Endodermal cell (in vitro differentiated cells): ENCODE results near the gene WNK1. TPM values are rescaled to one million over a fixed set of nuclear protein-coding genes. Genes with fewer than 3 reads are reported as not detected.

Source experiments
- DNase-seq: peaks from one replicate; pipeline ENCODE4 v3.0.0-alpha.2; 2017
- H3K27ac ChIP-seq: 2 replicates; pipeline ENCODE4 v1.5.1; 2013; ENCODE audit warnings: mild to moderate bottlenecking, low read depth, low read length, moderate library complexity
- H3K27me3 ChIP-seq: 2 replicates; pipeline ENCODE4 v1.6.1; 2013; ENCODE audit warnings: mild to moderate bottlenecking, low read length, moderate library complexity; ENCODE audit not compliant: insufficient read depth, control insufficient read depth, poor library complexity, severe bottlenecking
- H3K36me3 ChIP-seq: 2 replicates; pipeline ENCODE4 v1.7.0; 2013; ENCODE audit warnings: mild to moderate bottlenecking, low read length, moderate library complexity; ENCODE audit not compliant: control insufficient read depth, insufficient read depth
- H3K4me1 ChIP-seq: one replicate; pipeline ENCODE4 v1.7.0; 2013; ENCODE audit warnings: low read length; ENCODE audit not compliant: control insufficient read depth, insufficient read depth
- H3K4me3 ChIP-seq: 2 replicates; pipeline ENCODE4 v1.5.1; 2013; ENCODE audit warnings: mild to moderate bottlenecking, low read length, moderate library complexity
- H3K9ac ChIP-seq: 2 replicates; pipeline ENCODE4 v1.6.1; 2013; ENCODE audit warnings: mild to moderate bottlenecking, low read length, moderate library complexity; ENCODE audit not compliant: poor library complexity, severe bottlenecking; ENCODE audit errors: extremely low read depth
- H3K9me3 ChIP-seq: 2 replicates; pipeline ENCODE4 v1.6.1; 2013; ENCODE audit warnings: mild to moderate bottlenecking, low read length, moderate library complexity; ENCODE audit not compliant: control insufficient read depth
- H3K27ac Mint-ChIP-seq: 2 replicates; pipeline ENCODE4 v1.8.0; 2020; ENCODE audit warnings: mixed read lengths
- H3K27me3 Mint-ChIP-seq: 2 replicates; pipeline ENCODE4 v1.8.0; 2021; ENCODE audit warnings: mild to moderate bottlenecking, mixed read lengths; ENCODE audit not compliant: insufficient read depth
- H3K36me3 Mint-ChIP-seq: 2 replicates; pipeline ENCODE4 v1.8.0; 2020; ENCODE audit warnings: low read depth, mixed read lengths
- H3K4me1 Mint-ChIP-seq: 2 replicates; pipeline ENCODE4 v1.8.0; 2020; ENCODE audit warnings: mixed read lengths
- H3K4me3 Mint-ChIP-seq: 2 replicates; pipeline ENCODE4 v1.8.0; 2020; ENCODE audit warnings: mild to moderate bottlenecking, moderate library complexity, mixed read lengths
- H3K9me3 Mint-ChIP-seq: 2 replicates; pipeline ENCODE4 v1.8.0; 2020; ENCODE audit warnings: mild to moderate bottlenecking, mixed read lengths
- CTCF ChIP-seq: fragments of 200-600 bp; sonication (generic); conservative IDR thresholded peaks from 2 replicates; pipeline ENCODE4 v1.5.0; 2021; ENCODE audit warnings: antibody characterized with exemption, mild to moderate bottlenecking
- WGBS, 2 experiments: methylation state at CpG; one replicate each; pipeline versions ENCODE4 v1.1.5 to v1.1.7; 2013; ENCODE audit warnings: missing lambda C conversion rate in 2 of 2, mixed read lengths in 1 of 2; ENCODE audit not compliant: insufficient coverage in 1 of 2, insufficient read length in 1 of 2; 5-methylcytosine and 5-hydroxymethylcytosine counted together
- total RNA-seq, 2 donors: library from RNA; stranded (reverse); fragmentation: NEBNext Ultra II Directional in 1 of 2; extraction: Animal tissue kit (Norgen Biotek cat#: 25700) in 1 of 2; gene quantifications; 2 replicates in 1 of 2; 3 replicates in 1 of 2; pipeline ENCODE4 v1.2.1, GENCODE V29; 2021

The WNK1 gene
- total RNA-seq, 2 donors from 2014 or later, result 199 to 412 TPM

GRCh38 chr12:727321-727720 lies 25.1 kb upstream of the WNK1 start:
- H3K36me3 Mint-ChIP-seq, result no peaks in the 10 kb centered on the region
- DNase-seq, result no peak
- H3K9me3 Mint-ChIP-seq, result peaks cover 5% of the 10 kb centered on the region
- 95 to 99% methylated on average over 6 of the region's 6 CpGs for WGBS, 2 experiments
- H3K27me3 ChIP-seq, result no peaks in the 10 kb centered on the region
- H3K9ac ChIP-seq, result no peak overlapping the region
- TF ChIP-seq CTCF, result no peak
- peaks cover 24% of the 10 kb centered on the region for H3K4me1 Mint-ChIP-seq
- no peak overlapping the region for H3K27ac Mint-ChIP-seq
- H3K36me3 ChIP-seq, result no peaks in the 10 kb centered on the region
- no peak overlapping the region for H3K4me3 ChIP-seq
- no peak overlapping the region for H3K27ac ChIP-seq
- no peak overlapping the region for H3K4me3 Mint-ChIP-seq
- H3K4me1 ChIP-seq, result peaks cover 6% of the 10 kb centered on the region
- no peaks in the 10 kb centered on the region for H3K9me3 ChIP-seq
- no peaks in the 10 kb centered on the region for H3K27me3 Mint-ChIP-seq

GRCh38 chr12:728781-729180 lies 23.6 kb upstream of the WNK1 start:
- no peak for TF ChIP-seq CTCF
- no peak for DNase-seq
- Histone ChIP-seq H3K9ac (no peak overlapping the region), H3K4me3 (no peak overlapping the region), H3K4me1 (no peaks in the 10 kb centered on the region), H3K9me3 (no peaks in the 10 kb centered on the region), H3K27ac (no peak overlapping the region), H3K36me3 (no peaks in the 10 kb centered on the region), H3K27me3 (no peaks in the 10 kb centered on the region)
- 100% methylated on average over 2 of the region's 2 CpGs; no CpG with 5 or more reads in 1 of the 2 experiments for whole genome bisulfite sequencing, 2 experiments
- H3K9me3 Mint-ChIP-seq, result peaks cover 5% of the 10 kb centered on the region
- no peak overlapping the region for H3K4me3 Mint-ChIP-seq
- no peak overlapping the region for H3K27ac Mint-ChIP-seq
- H3K27me3 Mint-ChIP-seq, result no peaks in the 10 kb centered on the region
- H3K4me1 Mint-ChIP-seq, result peaks cover 15% of the 10 kb centered on the region
- H3K36me3 Mint-ChIP-seq, result no peaks in the 10 kb centered on the region

- Histone ChIP-seq H3K4me3 (no peak overlapping the region), H3K9ac (no peak overlapping the region), H3K9me3 (no peaks in the 10 kb centered on the region), H3K36me3 (no peaks in the 10 kb centered on the region), H3K27ac (no peak overlapping the region), H3K4me1 (no peaks in the 10 kb centered on the region), H3K27me3 (no peaks in the 10 kb centered on the region)
- no peaks in the 10 kb centered on the region for H3K27me3 Mint-ChIP-seq
- H3K36me3 Mint-ChIP-seq, result no peaks in the 10 kb centered on the region
- H3K27ac Mint-ChIP-seq, result no peak overlapping the region
- peaks cover 10% of the 10 kb centered on the region for H3K9me3 Mint-ChIP-seq
- peaks cover 11% of the 10 kb centered on the region for H3K4me1 Mint-ChIP-seq
- DNase-seq, result no peak
- TF ChIP-seq CTCF, result no peak
- no peak overlapping the region for H3K4me3 Mint-ChIP-seq
Observed at GRCh38 chr12:729221-729620, 23.2 kb upstream of the WNK1 start.
